Adrenal gland (tissue), 12 donors: ENCODE data around the gene SERPINB12. TPM values are rescaled to one million over a fixed set of nuclear protein-coding genes. Genes with fewer than 3 reads are reported as not detected.

ENCODE experiments used
- DNase-seq, 7 donors: peaks; one replicate each; pipeline ENCODE4 v3.0.0-alpha.2; 2019 to 2020
- H3K27ac ChIP-seq, 5 donors: fragments of 200-600 bp; sonication (generic) in 4 of 5; 1 replicate in 3 of 5; 2 replicates in 2 of 5; pipeline versions ENCODE4 v1.5.1 to v1.8.0; 2016 to 2020; ENCODE audit warnings: mild to moderate bottlenecking in 1 of 5
- H3K27me3 ChIP-seq: fragments of 200-600 bp; 2 replicates; pipeline ENCODE4 v1.8.0; 2021
- H3K36me3 ChIP-seq, 2 donors: fragments of 200-600 bp; replicated peaks in 1 of 2; 1 replicate in 1 of 2; 2 replicates in 1 of 2; pipeline versions ENCODE4 v1.5.1 to v1.8.0; 2018 to 2022
- H3K4me1 ChIP-seq, 2 donors: fragments of 200-600 bp; replicated peaks in 1 of 2; 1 replicate in 1 of 2; 2 replicates in 1 of 2; pipeline versions ENCODE4 v1.5.1 to v1.8.0; 2018 to 2021
- H3K4me3 ChIP-seq, 4 donors: fragments of 200-600 bp; sonication (generic) in 3 of 4; one replicate each; pipeline ENCODE4 v1.5.1; 2016 to 2018
- H3K9me3 ChIP-seq, 3 donors: fragments of 200-600 bp; sonication (generic) in 1 of 3; replicated peaks in 1 of 3; 1 replicate in 2 of 3; 2 replicates in 1 of 3; pipeline versions ENCODE4 v1.5.1 to v1.8.0; 2016 to 2021
- CTCF ChIP-seq, 6 experiments: fragments of 450-650 bp in 4 of 6; fragments of 200-600 bp in 2 of 6; sonication (generic) in 1 of 6; IDR thresholded peaks; 1 replicate in 5 of 6; 2 replicates in 1 of 6; pipeline versions ENCODE4 v1.5.1 to v1.8.0; 2016 to 2021; ENCODE audit warnings: antibody characterized with exemption in 6 of 6, mild to moderate bottlenecking in 2 of 6, moderate library complexity in 1 of 6
- POLR2A ChIP-seq, 2 donors: fragments of 450-650 bp; IDR thresholded peaks; one replicate each; pipeline ENCODE4 v1.6.1; 2017; ENCODE audit warnings: antibody characterized with exemption in 2 of 2, mild to moderate bottlenecking in 2 of 2, moderate library complexity in 1 of 2
- WGBS, 4 donors: extraction: QIAGEN DNeasy Blood & Tissue Kit in 2 of 4; methylation state at CpG; one replicate each; pipeline versions ENCODE4 v1.1.5 to v1.1.7; 2013 to 2017; 5-methylcytosine and 5-hydroxymethylcytosine counted together
- intact Hi-C, 2 donors: fragments of 100-400 bp; cut with DNase I; formaldehyde crosslinking; loops; one replicate each; pipeline versions ENCODE4 v1.14.1 to v1.15.0; 2022 to 2023
- polyA plus RNA-seq, 3 donors: library from polyadenylated mRNA; stranded (reverse); fragments of 200-250 nt in 2 of 3; fragments of 350-450 nt in 1 of 3; fragmentation: Illumina TruSeq in 1 of 3; extraction: RNeasy Lipid Tissue Mini Kit (QIAGEN cat#74804) in 1 of 3; gene quantifications; one replicate each; pipeline ENCODE4 v1.2.3, GENCODE V29; 2013 to 2014
- total RNA-seq, 9 donors: library from RNA; depleted of rRNA in 4 of 9; stranded (reverse); fragments of >200 nt in 4 of 9; fragments of 120-200 nt in 1 of 9; fragmentation: NEBNext Ultra II Directional in 1 of 9; extraction: Animal tissue kit (Norgen Biotek cat#: 25700) in 1 of 9; gene quantifications; one replicate each; pipeline versions ENCODE4 v1.1.0 to v1.2.4, GENCODE V29; 2013 to 2023
- donor health status: healthy with polysubstance abuse.
- donor health status: Bipolar disorder and iron deficiency.
- donor health status: DM: yes; HTN: yes; CAD: no.
- donor health status: DM: no; HTN: no; CAD: no.
- donor health status: DM: no; HTN: no; CAD: no.
- donor health status: DM: yes; HTN: yes; CAD: no.

Gene SERPINB12
- total and polyA plus RNA-seq, 12 donors: 0.17 TPM; not detected in 11

- Histone ChIP-seq H3K36me3 (no peaks in the 10 kb centered on the region), H3K4me3 (no peak overlapping the region), H3K4me1 (no peaks in the 10 kb centered on the region), H3K27me3 (peaks cover 10% of the 10 kb centered on the region), H3K9me3 (no peaks in the 10 kb centered on the region), H3K27ac (no peak overlapping the region)
- intact Hi-C loops: loop anchor here in 1 of 2 donors (10.0 kb wide), 1 partner anchor 52 kb away; no protein-coding TSS in a partner anchor
- WGBS, 4 donors: 73 to 80% (median 78%) methylated on average over 5 of the region's 5 CpGs
- TF ChIP-seq CTCF (IDR thresholded peaks at IDR 0.05) (no peak), POLR2A (IDR thresholded peaks at IDR 0.05) (no peak)
- no peak for DNase-seq
These were observed 25.1 kb downstream of the SERPINB12 start for GRCh38 chr18:63567276-63567675.

- no peak for DNase-seq
- Histone ChIP-seq H3K36me3 (no peaks in the 10 kb centered on the region), H3K27me3 (peaks cover 10% of the 10 kb centered on the region), H3K27ac (no peak overlapping the region), H3K4me1 (no peaks in the 10 kb centered on the region), H3K9me3 (no peaks in the 10 kb centered on the region), H3K4me3 (no peak overlapping the region)
- intact Hi-C loops: loop anchor here in 1 of 2 donors (10.0 kb wide), 1 partner anchor 53 kb away; no protein-coding TSS in a partner anchor
- TF ChIP-seq POLR2A (IDR thresholded peaks at IDR 0.05) (no peak), CTCF (IDR thresholded peaks at IDR 0.05) (no peak)
- 69 to 79% (median 70%) methylated on average over 9 of the region's 9 CpGs for WGBS, 4 donors
These were observed 25.7 kb downstream of the SERPINB12 start for GRCh38 chr18:63567825-63568224.

- no peak overlapping the region for H3K4me3 ChIP-seq
- TF ChIP-seq CTCF (IDR thresholded peaks at IDR 0.05) (no peak), POLR2A (IDR thresholded peaks at IDR 0.05) (no peak)
- H3K9me3 ChIP-seq: no peaks in the 10 kb centered on the region
- H3K27me3 ChIP-seq: peaks cover 10% of the 10 kb centered on the region
- H3K36me3 ChIP-seq: no peaks in the 10 kb centered on the region
- no peak for DNase-seq
- H3K4me1 ChIP-seq: no peaks in the 10 kb centered on the region
- no peak overlapping the region for H3K27ac ChIP-seq
- intact Hi-C loops: no loop called here
- 72 to 81% (median 72%) methylated on average over 6 of the region's 6 CpGs for WGBS, 4 donors
These were observed 28.6 kb downstream of the SERPINB12 start for GRCh38 chr18:63570721-63571120.

GRCh38 chr18:63575681-63576080 lies 33.5 kb downstream of the SERPINB12 start:
- Histone ChIP-seq H3K27me3 (peaks cover 7% of the 10 kb centered on the region), H3K4me3 (no peak overlapping the region), H3K36me3 (no peaks in the 10 kb centered on the region), H3K9me3 (no peaks in the 10 kb centered on the region), H3K4me1 (no peaks in the 10 kb centered on the region), H3K27ac (no peak overlapping the region)
- no peak for DNase-seq
- intact Hi-C loops: loop anchor here in 1 of 2 donors (5.0 kb wide), 1 partner anchor 58 kb away; no protein-coding TSS in a partner anchor
- TF ChIP-seq POLR2A (IDR thresholded peaks at IDR 0.05) (no peak), CTCF (IDR thresholded peaks at IDR 0.05) (no peak)
